ENCODE measurements around the gene TP53I13. TPM values are rescaled to one million over a fixed set of nuclear protein-coding genes. Genes with fewer than 3 reads are reported as not detected.

Gene TP53I13
- total and polyA plus RNA-seq, 2 donors (not counting 3 experiments of a cell fraction or from before 2014, with no cell fraction given), result 41.1 to 42.7 TPM

GRCh38 chr17:29596811-29597210 lies 28.3 kb downstream of the TP53I13 start:
- FAIRE-seq, result no peak
- Histone ChIP-seq H3K9me1 (replicated peaks; ENCODE audit: control insufficient read depth, extremely low read depth, insufficient read depth, low read length) (no peaks in the 10 kb centered on the region), H3K9me3 (replicated peaks; ENCODE audit: control insufficient read depth, insufficient read depth, low read length) (no peaks in the 10 kb centered on the region), H2AFZ (ENCODE audit: low read depth, low read length) (no peak overlapping the region), H3K4me3 (replicated peaks in 1 of 3; ENCODE audit: insufficient read depth in 1 of 3, low read depth in 1 of 3, low read length in 3 of 3) (no peak overlapping the region), H3K79me2 (ENCODE audit: control insufficient read depth, insufficient read depth, low read length) (peaks cover 10% of the 10 kb centered on the region), H3K9ac (replicated peaks; ENCODE audit: extremely low read depth, insufficient read depth, low read length) (no peak overlapping the region), H4K20me1 (replicated peaks; ENCODE audit: control insufficient read depth, extremely low read depth, insufficient read depth, low read length) (no peaks in the 10 kb centered on the region), H3K4me2 (ENCODE audit: insufficient read depth, low read length) (no peak overlapping the region), H3K36me3 (ENCODE audit: control insufficient read depth in 2 of 2, extremely low read depth in 1 of 2, insufficient read depth in 2 of 2, low read length in 2 of 2) (no peaks in the 10 kb centered on the region), H3K27me3 (ENCODE audit: control insufficient read depth in 2 of 2, insufficient read depth in 2 of 2, low read length in 2 of 2) (no peaks in the 10 kb centered on the region), H3K4me1 (ENCODE audit: control insufficient read depth, extremely low read depth, insufficient read depth, low read length) (peaks cover 21% of the 10 kb centered on the region), H3K27ac (ENCODE audit: insufficient read depth, low read depth, low read length) (no peak overlapping the region)
- intact Hi-C loops (cut with micrococcal nuclease), result no loop called here
- CTCF ChIA-PET, result interaction anchor here (1.6 to 9.2 kb wide), 2 partner anchors 20 to 227 kb away, joined by 4 to 120 read pairs; no protein-coding TSS in a partner anchor
- no peak for TF ChIP-seq EZH2 (IDR thresholded peaks at IDR 0.05; ENCODE audit: borderline replicate concordance, low read depth, low read length, severe bottlenecking)
- TF ChIP-seq MYC (IDR thresholded peaks at IDR 0.05; ENCODE audit: low read depth, low read length), result no peak
- no peak for TF ChIP-seq POLR2AphosphoS5 (IDR thresholded peaks at IDR 0.05; ENCODE audit: insufficient read depth, low read depth, low read length)
- TF ChIP-seq GATA2 (IDR thresholded peaks at IDR 0.05; ENCODE audit: insufficient read depth, insufficient read length, low read depth, low read length), result no peak
- TF ChIP-seq FOS (IDR thresholded peaks at IDR 0.05; ENCODE audit: borderline replicate concordance, insufficient read depth, low read length), result no peak
- POLR2A ChIA-PET, result no interaction called here
- DNase-seq (ENCODE audit: low read depth, low spot score), result no peak
- no TSS peak for BruUV-seq (replicated peaks)
- dilution Hi-C loops (cut with MboI; ENCODE audit: extremely low pct_ligation_motif_present, low sequenced_read_pairs), result no loop called here

GRCh38 chr17:29597361-29598172 lies 29.1 kb downstream of the TP53I13 start:
- ChIA-PET CTCF (interaction anchor here (1.1 to 9.2 kb wide), 4 partner anchors 16 to 228 kb away, joined by 3 to 120 read pairs (median 5); no protein-coding TSS in a partner anchor), POLR2A (no interaction called here)
- no peak overlapping the region for H3K4me3 ChIP-seq (replicated peaks in 1 of 3; ENCODE audit: insufficient read depth in 1 of 3, low read depth in 1 of 3, low read length in 3 of 3)
- H3K27me3 ChIP-seq (ENCODE audit: control insufficient read depth in 2 of 2, insufficient read depth in 2 of 2, low read length in 2 of 2), result no peaks in the 10 kb centered on the region
- intact Hi-C loops (cut with micrococcal nuclease) (no loop called here), dilution Hi-C loops (cut with MboI; ENCODE audit: extremely low pct_ligation_motif_present, low sequenced_read_pairs) (no loop called here)
- no peak overlapping the region for H2AFZ ChIP-seq (ENCODE audit: low read depth, low read length)
- no TSS peak for BruUV-seq (replicated peaks)
- H3K9me1 ChIP-seq (replicated peaks; ENCODE audit: control insufficient read depth, extremely low read depth, insufficient read depth, low read length), result no peaks in the 10 kb centered on the region
- FAIRE-seq (no peak), DNase-seq (ENCODE audit: low read depth, low spot score) (no peak)
- no peak overlapping the region for H3K4me2 ChIP-seq (ENCODE audit: insufficient read depth, low read length)
- TF ChIP-seq POLR2AphosphoS5 (IDR thresholded peaks at IDR 0.05; ENCODE audit: insufficient read depth, low read depth, low read length) (no peak), JUN (IDR thresholded peaks at IDR 0.05; ENCODE audit: borderline replicate concordance, insufficient read depth, insufficient read length, low read depth) (no peak), MYC (IDR thresholded peaks at IDR 0.05; ENCODE audit: low read depth, low read length) (no peak), FOS (IDR thresholded peaks at IDR 0.05; ENCODE audit: borderline replicate concordance, insufficient read depth, low read length) (no peak), MAX (IDR thresholded peaks at IDR 0.05; ENCODE audit: insufficient read depth, insufficient read length) (no peak)
- H3K36me3 ChIP-seq (ENCODE audit: control insufficient read depth in 2 of 2, extremely low read depth in 1 of 2, insufficient read depth in 2 of 2, low read length in 2 of 2), result no peaks in the 10 kb centered on the region
- no peaks in the 10 kb centered on the region for H3K9me3 ChIP-seq (replicated peaks; ENCODE audit: control insufficient read depth, insufficient read depth, low read length)
- H3K9ac ChIP-seq (replicated peaks; ENCODE audit: extremely low read depth, insufficient read depth, low read length), result no peak overlapping the region
- peaks cover 12% of the 10 kb centered on the region for H3K79me2 ChIP-seq (ENCODE audit: control insufficient read depth, insufficient read depth, low read length)
- no peak overlapping the region for H3K27ac ChIP-seq (ENCODE audit: insufficient read depth, low read depth, low read length)
- H3K4me1 ChIP-seq (ENCODE audit: control insufficient read depth, extremely low read depth, insufficient read depth, low read length), result peaks cover 14% of the 10 kb centered on the region
- no peaks in the 10 kb centered on the region for H4K20me1 ChIP-seq (replicated peaks; ENCODE audit: control insufficient read depth, extremely low read depth, insufficient read depth, low read length)
